ENCODE measurements around the gene SLC39A7. TPM values are rescaled to one million over a fixed set of nuclear protein-coding genes. Genes with fewer than 3 reads are reported as not detected.

The SLC39A7 gene
- polyA plus RNA-seq, 2 of the 4 experiments (the other 2 are of a cell fraction) = 59.0 to 122 TPM

DNA sequence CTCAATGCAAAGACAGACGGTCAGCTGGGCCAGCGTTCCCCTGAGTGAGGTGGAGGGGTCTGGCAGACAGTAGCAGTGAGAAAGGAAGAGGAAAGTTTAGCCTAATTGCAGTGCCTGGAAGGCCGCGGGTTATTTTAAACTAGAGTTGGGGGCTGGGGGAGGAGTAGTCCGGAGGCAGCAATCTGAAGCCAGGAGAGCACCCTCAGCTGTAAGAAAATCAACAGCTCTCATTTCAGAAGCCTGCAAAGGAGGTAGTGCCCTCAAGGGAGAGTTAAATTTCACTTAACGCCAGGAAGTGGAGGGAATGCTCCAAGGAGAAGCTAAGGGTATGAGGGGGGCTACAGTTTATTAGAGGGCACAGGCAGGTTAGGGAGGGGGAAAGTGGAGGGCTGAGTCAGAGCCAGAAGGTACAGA, 34.6 kb downstream of the SLC39A7 start:
- FAIRE-seq (no peak), ATAC-seq (no peak), DNase-seq (ENCODE audit: low read depth in 1 of 2, low spot score in 1 of 2) (no peak)
- Histone ChIP-seq H3K9me3 (no peaks in the 10 kb centered on the region), H3K27ac (no peak overlapping the region), H3K4me1 (no peaks in the 10 kb centered on the region), H3K4me2 (no peak overlapping the region), H3K4me3 (no peak overlapping the region)
- ChIA-PET CTCF (interaction anchor here (1.0 to 7.2 kb wide), 5 partner anchors 13 to 221 kb away, joined by 3 to 39 read pairs (median 4); partner anchors contain the start of gene RING1), POLR2A (no interaction called here)
- 39% methylated on average over 6 of the region's 6 CpGs for WGBS (ENCODE audit: missing lambda C conversion rate)
- TF ChIP-seq BHLHE40 (IDR thresholded peaks at IDR 0.05; ENCODE audit: low read depth, low read length) (no peak), FOSL2 (IDR thresholded peaks at IDR 0.05) (no peak), FOSL2 (CRISPR knock-in tag; IDR thresholded peaks at IDR 0.05) (no peak), HOXB5 (CRISPR knock-in tag; IDR thresholded peaks at IDR 0.05) (no peak), TFCP2L1 (CRISPR knock-in tag; IDR thresholded peaks at IDR 0.05) (no peak), ZSCAN20 (CRISPR knock-in tag; IDR thresholded peaks at IDR 0.05) (no peak), RCOR1 (IDR thresholded peaks at IDR 0.05; ENCODE audit: low read depth, low read length) (no peak), NFE2L2 (conservative IDR thresholded peaks at IDR 0.05; ENCODE audit: low read length) (no peak), RARB (CRISPR knock-in tag; IDR thresholded peaks at IDR 0.05) (no peak), KDM1A (IDR thresholded peaks at IDR 0.05; ENCODE audit: low read depth) (no peak), ESRRA (IDR thresholded peaks at IDR 0.05; ENCODE audit: borderline replicate concordance, low read length) (no peak), EP300 (IDR thresholded peaks at IDR 0.05) (no peak), RNF2 (IDR thresholded peaks at IDR 0.05; ENCODE audit: borderline replicate concordance, low read depth) (no peak), PHF8 (IDR thresholded peaks at IDR 0.05; ENCODE audit: borderline replicate concordance, low read depth) (no peak), TP53 (CRISPR knock-in tag; IDR thresholded peaks at IDR 0.05) (no peak), GATA3 (IDR thresholded peaks at IDR 0.05; ENCODE audit: borderline replicate concordance) (no peak), HDAC2 (IDR thresholded peaks at IDR 0.05) (no peak), ZFP36 (IDR thresholded peaks at IDR 0.05; ENCODE audit: borderline replicate concordance, partially characterized antibody) (no peak), ZNF302 (CRISPR knock-in tag; IDR thresholded peaks at IDR 0.05) (no peak), HOXB13 (CRISPR knock-in tag; IDR thresholded peaks at IDR 0.05; ENCODE audit: low read depth) (no peak)
- TF ChIP-seq, protein P1, sequence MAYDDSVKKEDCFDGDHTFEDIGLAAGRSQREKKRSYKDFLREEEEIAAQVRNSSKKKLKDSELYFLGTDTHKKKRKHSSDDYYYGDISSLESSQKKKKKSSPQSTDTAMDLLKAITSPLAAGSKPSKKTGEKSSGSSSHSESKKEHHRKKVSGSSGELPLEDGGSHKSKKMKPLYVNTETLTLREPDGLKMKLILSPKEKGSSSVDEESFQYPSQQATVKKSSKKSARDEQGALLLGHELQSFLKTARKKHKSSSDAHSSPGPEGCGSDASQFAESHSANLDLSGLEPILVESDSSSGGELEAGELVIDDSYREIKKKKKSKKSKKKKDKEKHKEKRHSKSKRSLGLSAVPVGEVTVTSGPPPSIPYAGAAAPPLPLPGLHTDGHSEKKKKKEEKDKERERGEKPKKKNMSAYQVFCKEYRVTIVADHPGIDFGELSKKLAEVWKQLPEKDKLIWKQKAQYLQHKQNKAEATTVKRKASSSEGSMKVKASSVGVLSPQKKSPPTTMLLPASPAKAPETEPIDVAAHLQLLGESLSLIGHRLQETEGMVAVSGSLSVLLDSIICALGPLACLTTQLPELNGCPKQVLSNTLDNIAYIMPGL (CRISPR knock-in tag; IDR thresholded peaks at IDR 0.05; ENCODE audit: borderline replicate concordance) = no peak

DNA sequence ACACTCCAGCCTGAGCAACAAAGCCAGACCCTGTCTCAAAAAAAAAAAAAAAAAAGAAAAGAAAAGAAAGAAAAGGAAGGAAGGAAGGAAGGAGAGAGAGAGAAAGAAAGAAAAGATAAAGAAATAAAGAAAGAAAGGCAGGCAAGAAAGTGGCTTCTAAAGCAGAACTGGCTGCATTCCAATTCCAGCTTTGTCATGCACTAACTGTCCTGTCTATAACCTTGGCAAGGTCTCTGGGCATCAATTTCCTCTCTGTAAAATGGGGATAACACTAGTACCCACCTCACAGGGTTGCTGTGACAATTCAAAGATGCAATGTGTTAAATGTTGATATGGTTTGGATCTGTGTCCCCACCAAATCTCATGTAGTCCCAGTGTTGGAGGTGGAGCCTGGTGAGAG, 35.7 kb downstream of the SLC39A7 start:
- no peak for DNase-seq (ENCODE audit: low read depth in 1 of 2, low spot score in 1 of 2)
- H3K9me3 ChIP-seq = no peaks in the 10 kb centered on the region
- ATAC-seq = no peak
- no peak overlapping the region for H3K4me3 ChIP-seq
- no peak overlapping the region for H3K27ac ChIP-seq
- CTCF ChIA-PET = interaction anchor here (1.0 to 7.2 kb wide), 3 partner anchors 11 to 115 kb away, joined by 4 to 39 read pairs (median 4); no protein-coding TSS in a partner anchor
- no peak overlapping the region for H3K4me2 ChIP-seq
- FAIRE-seq = no peak
- POLR2A ChIA-PET = no interaction called here
- H3K4me1 ChIP-seq = no peaks in the 10 kb centered on the region
- TF ChIP-seq, protein P2, sequence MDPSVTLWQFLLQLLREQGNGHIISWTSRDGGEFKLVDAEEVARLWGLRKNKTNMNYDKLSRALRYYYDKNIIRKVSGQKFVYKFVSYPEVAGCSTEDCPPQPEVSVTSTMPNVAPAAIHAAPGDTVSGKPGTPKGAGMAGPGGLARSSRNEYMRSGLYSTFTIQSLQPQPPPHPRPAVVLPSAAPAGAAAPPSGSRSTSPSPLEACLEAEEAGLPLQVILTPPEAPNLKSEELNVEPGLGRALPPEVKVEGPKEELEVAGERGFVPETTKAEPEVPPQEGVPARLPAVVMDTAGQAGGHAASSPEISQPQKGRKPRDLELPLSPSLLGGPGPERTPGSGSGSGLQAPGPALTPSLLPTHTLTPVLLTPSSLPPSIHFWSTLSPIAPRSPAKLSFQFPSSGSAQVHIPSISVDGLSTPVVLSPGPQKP (IDR thresholded peaks at IDR 0.05; ENCODE audit: low read depth, low read length) = no peak
- TF ChIP-seq NPAS2 (CRISPR knock-in tag; IDR thresholded peaks at IDR 0.05; ENCODE audit: borderline replicate concordance) (no peak), POLR2A (IDR thresholded peaks at IDR 0.05; ENCODE audit: low read length) (no peak), JUNB (IDR thresholded peaks at IDR 0.05) (no peak), CBX2 (IDR thresholded peaks at IDR 0.05; ENCODE audit: borderline replicate concordance, low read depth) (no peak), MAFK (IDR thresholded peaks at IDR 0.05; ENCODE audit: partially characterized antibody) (no peak), ZFP36 (IDR thresholded peaks at IDR 0.05; ENCODE audit: borderline replicate concordance, partially characterized antibody) (no peak), EHF (CRISPR knock-in tag; IDR thresholded peaks at IDR 0.05) (no peak), CHD4 (IDR thresholded peaks at IDR 0.05; ENCODE audit: borderline replicate concordance) (no peak), TFCP2L1 (CRISPR knock-in tag; IDR thresholded peaks at IDR 0.05) (no peak), RCOR1 (IDR thresholded peaks at IDR 0.05; ENCODE audit: low read depth, low read length) (no peak), TP53 (CRISPR knock-in tag; IDR thresholded peaks at IDR 0.05) (no peak)
- TF ChIP-seq, protein P3, sequence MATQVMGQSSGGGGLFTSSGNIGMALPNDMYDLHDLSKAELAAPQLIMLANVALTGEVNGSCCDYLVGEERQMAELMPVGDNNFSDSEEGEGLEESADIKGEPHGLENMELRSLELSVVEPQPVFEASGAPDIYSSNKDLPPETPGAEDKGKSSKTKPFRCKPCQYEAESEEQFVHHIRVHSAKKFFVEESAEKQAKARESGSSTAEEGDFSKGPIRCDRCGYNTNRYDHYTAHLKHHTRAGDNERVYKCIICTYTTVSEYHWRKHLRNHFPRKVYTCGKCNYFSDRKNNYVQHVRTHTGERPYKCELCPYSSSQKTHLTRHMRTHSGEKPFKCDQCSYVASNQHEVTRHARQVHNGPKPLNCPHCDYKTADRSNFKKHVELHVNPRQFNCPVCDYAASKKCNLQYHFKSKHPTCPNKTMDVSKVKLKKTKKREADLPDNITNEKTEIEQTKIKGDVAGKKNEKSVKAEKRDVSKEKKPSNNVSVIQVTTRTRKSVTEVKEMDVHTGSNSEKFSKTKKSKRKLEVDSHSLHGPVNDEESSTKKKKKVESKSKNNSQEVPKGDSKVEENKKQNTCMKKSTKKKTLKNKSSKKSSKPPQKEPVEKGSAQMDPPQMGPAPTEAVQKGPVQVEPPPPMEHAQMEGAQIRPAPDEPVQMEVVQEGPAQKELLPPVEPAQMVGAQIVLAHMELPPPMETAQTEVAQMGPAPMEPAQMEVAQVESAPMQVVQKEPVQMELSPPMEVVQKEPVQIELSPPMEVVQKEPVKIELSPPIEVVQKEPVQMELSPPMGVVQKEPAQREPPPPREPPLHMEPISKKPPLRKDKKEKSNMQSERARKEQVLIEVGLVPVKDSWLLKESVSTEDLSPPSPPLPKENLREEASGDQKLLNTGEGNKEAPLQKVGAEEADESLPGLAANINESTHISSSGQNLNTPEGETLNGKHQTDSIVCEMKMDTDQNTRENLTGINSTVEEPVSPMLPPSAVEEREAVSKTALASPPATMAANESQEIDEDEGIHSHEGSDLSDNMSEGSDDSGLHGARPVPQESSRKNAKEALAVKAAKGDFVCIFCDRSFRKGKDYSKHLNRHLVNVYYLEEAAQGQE (IDR thresholded peaks at IDR 0.05) = no peak
